ENCODE results near the gene NPAT. TPM values are rescaled to one million over a fixed set of nuclear protein-coding genes. Genes with fewer than 3 reads are reported as not detected.
"Not testable (repeated sequence)": the region's sequence is repeated elsewhere in the genome, so short reads cannot be mapped to it uniquely, and the experiment has no call there.

The NPAT gene
- total RNA-seq, 1 donor from 2014 or later, result 28.2 TPM

DNA sequence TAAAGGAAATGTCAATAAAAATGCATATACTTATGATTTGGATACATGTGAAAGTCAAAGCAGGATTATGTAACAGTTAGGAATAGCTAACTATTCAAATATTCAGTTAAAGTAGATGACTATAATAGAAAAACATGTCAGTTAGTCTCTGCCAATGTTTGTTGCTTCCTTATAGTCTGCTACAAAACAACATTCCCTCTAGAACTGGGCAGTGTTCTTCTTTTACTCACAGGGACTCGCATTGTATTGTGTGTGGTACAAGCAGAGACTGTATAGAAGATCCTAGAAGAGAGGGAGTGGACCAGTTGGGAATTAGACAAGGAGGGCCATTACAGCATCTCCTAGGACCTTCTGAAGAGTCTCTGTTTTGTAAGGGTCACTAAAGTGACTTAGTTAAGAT is 90.4 kb downstream of the NPAT start:
- peaks cover 11% of the 10 kb centered on the region for H3K4me1 Mint-ChIP-seq (ENCODE audit: low read depth)
- H3K27ac Mint-ChIP-seq, result no peak overlapping the region
- no peaks in the 10 kb centered on the region for H3K9me3 Mint-ChIP-seq
- H3K27me3 Mint-ChIP-seq (ENCODE audit: insufficient read depth), result no peaks in the 10 kb centered on the region
- peaks cover 31% of the 10 kb centered on the region for H3K36me3 Mint-ChIP-seq (ENCODE audit: low read depth)
- DNase-seq (ENCODE audit: low spot score), result no peak
- no peak overlapping the region for H3K4me3 Mint-ChIP-seq
- intact Hi-C loops (cut with micrococcal nuclease), result no loop called here

DNA sequence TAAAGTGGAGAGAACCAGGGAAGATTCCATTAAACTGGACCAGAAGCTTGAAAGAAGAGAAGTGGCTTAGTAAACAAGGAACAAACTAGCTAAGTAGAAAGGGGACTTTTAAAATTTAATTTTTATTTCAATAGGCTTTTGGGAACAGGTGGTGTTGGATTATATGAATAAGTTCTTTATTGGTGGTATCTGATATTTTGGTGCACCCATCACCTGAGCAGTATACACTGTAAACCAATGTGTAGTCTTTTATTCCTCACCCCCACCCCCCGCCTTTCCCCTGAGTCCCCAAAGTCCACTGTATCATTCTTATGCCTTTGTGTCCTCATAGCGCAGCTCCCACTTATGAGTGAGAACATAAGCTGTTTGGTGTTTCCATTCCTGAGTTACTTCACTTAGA is 93.7 kb downstream of the NPAT start:
- Mint-ChIP-seq H3K27me3 (ENCODE audit: insufficient read depth) (no peaks in the 10 kb centered on the region), H3K36me3 (ENCODE audit: low read depth) (peaks cover 28% of the 10 kb centered on the region), H3K9me3 (no peaks in the 10 kb centered on the region), H3K27ac (no peak overlapping the region), H3K4me1 (ENCODE audit: low read depth) (peaks cover 18% of the 10 kb centered on the region), H3K4me3 (no peak overlapping the region)
- DNase-seq (ENCODE audit: low spot score), result no peak
- intact Hi-C loops (cut with micrococcal nuclease), result loop anchor here (10.0 kb wide), 1 partner anchor 564 kb away; the partner anchor contains the start of gene ALKBH8

DNA sequence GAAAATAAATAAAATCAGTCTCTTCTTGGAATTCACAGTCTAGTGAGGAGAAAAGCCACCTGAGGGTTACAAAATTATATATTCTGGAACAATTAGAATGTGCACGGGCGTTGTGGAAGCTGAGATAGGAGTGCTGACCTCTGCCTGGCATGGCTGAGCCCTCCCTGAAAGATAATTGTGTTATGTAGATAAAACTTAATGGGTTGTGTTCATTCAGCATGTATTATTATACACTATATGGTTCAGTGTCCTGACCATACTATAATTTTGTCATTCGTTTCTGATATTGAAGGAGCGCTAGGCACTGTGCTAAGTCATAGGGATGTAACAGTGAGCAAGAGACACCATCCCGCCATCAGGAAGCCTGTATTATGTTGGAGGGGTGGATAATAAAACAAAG is 97.3 kb downstream of the NPAT start:
- Mint-ChIP-seq H3K27ac (peak overlapping the region; percentile 1), H3K4me3 (no peak overlapping the region), H3K4me1 (ENCODE audit: low read depth) (peaks cover 36% of the 10 kb centered on the region), H3K9me3 (no peaks in the 10 kb centered on the region), H3K36me3 (ENCODE audit: low read depth) (peaks cover 27% of the 10 kb centered on the region), H3K27me3 (ENCODE audit: insufficient read depth) (no peaks in the 10 kb centered on the region)
- intact Hi-C loops (cut with micrococcal nuclease), result loop anchor here (10.0 kb wide), 1 partner anchor 560 kb away; the partner anchor contains the start of gene ALKBH8
- DNase-seq (ENCODE audit: low spot score), result no peak

DNA sequence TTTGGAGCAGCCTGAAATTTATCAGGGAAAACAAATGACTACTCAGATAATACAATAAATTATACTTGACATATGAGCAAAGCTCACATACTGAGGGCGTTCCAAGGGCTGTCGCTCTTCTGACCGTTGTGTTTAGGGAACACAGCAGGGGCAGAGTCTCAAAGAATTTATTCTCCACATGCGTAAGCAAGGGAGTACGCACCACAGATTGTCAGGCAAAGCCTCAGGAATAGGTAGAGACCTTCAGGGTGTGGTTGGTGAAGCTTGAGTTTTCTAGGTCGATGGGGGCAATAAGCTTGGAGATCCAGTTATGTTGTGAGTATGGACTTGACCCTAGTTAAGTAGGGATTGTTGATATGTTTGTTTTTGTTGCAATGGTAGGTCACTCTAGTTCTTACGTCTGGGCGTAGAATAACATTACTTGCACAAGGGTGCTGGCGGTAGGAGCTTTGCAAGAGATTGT is 100.2 kb downstream of the NPAT start:
- Mint-ChIP-seq H3K36me3 (ENCODE audit: low read depth) (peaks cover 14% of the 10 kb centered on the region), H3K4me1 (ENCODE audit: low read depth) (peaks cover 36% of the 10 kb centered on the region)

DNA sequence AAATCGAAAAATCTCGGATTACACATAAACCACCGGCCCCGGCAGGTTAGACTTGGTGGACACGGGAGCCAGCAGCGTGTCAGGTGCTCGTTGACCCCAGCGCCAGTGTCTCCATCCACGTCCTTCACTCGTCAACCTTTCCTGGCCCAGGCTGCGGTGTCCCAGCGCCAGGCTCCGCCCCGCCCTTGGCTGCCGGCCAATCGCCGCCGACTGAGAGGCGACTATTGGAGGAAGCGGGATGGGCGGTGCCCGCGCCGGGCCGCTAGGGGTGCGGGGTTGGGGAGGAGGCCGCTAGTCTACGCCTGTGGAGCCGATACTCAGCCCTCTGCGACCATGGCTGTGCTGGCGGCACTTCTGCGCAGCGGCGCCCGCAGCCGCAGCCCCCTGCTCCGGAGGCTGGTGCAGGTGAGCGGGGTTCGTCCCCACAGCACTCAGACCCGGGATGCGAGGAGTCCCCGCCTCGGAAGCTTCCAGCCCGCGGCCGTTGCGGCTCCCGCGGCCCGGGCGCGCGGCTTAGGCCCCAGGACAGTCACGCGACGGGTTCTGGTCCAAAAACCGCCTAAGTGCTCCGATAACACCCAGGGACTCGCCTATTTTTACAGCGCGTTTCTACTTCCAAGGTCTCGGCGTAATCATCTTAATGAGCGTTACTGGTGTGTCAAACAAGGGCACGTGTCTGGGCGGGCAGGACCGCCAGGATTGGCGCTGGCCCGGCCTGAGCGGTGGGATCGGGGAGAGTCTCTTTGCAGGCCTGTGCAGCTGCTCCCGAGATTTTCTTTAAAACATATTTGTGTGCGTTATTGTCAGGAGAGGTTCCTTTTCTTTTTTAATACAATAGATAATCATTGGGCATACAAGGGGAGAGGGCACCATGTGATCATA is 100.9 kb downstream of the NPAT start, which contains the start of gene ACAT1:
ACAT1 (plus strand) TSS at position 294 of the 882 bp plus-strand sequence; CDS start at position 334, 40 bp downstream.
- peaks cover 14% of the 10 kb centered on the region for H3K36me3 Mint-ChIP-seq (ENCODE audit: low read depth)
- peak within 1 kb of the TSS; percentile 82 for H3K27ac Mint-ChIP-seq
- intact Hi-C loops (cut with micrococcal nuclease), result loop anchor here (1.0 to 10.0 kb wide), 11 partner anchors 15 to 557 kb away; partner anchors contain the start of genes ALKBH8, C11orf65, CUL5 and EXPH5
- H3K4me1 Mint-ChIP-seq (ENCODE audit: low read depth), result peaks cover 36% of the 10 kb centered on the region
- DNase-seq (ENCODE audit: low spot score), result peak; percentile 95
- H3K27me3 Mint-ChIP-seq (ENCODE audit: insufficient read depth), result no peaks in the 10 kb centered on the region
- no peaks in the 10 kb centered on the region for H3K9me3 Mint-ChIP-seq
- H3K4me3 Mint-ChIP-seq, result peak within 1 kb of the TSS; percentile 97

More for the DNA sequence above, 100.2 kb downstream of the NPAT start:
- no peak for DNase-seq (ENCODE audit: low spot score)
- peak overlapping the region; percentile 0 for H3K27ac Mint-ChIP-seq
- H3K27me3 Mint-ChIP-seq (ENCODE audit: insufficient read depth), result no peaks in the 10 kb centered on the region
- H3K9me3 Mint-ChIP-seq, result no peaks in the 10 kb centered on the region
- H3K4me3 Mint-ChIP-seq, result peak overlapping the region; percentile 97
- intact Hi-C loops (cut with micrococcal nuclease), result loop anchor here (2.0 to 10.0 kb wide), 5 partner anchors 265 to 557 kb away; partner anchors contain the start of genes ALKBH8, C11orf65, EXPH5 and SLC35F2

DNA sequence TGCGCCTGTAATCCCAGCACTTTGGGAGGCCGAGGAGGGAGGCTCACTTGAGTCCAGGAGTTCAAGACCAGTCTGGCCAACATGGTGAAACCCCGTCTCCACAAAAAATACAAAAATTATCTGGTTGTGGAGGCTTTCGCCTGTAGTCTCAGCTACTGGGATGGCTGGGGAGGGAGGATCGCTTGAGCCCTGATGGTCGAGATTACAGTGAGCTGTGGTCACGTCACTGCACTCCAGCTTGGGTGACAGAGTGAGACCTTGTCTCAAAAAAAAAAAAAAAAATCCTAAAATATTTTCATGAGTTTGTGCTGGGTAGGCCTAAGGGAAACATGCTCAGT is 101.5 kb downstream of the NPAT start:
- H3K36me3 Mint-ChIP-seq (ENCODE audit: low read depth); H3K9me3 Mint-ChIP-seq; H3K27me3 Mint-ChIP-seq (ENCODE audit: insufficient read depth); DNase-seq (ENCODE audit: low spot score): not testable (repeated sequence)
- intact Hi-C loops (cut with micrococcal nuclease), result loop anchor here (1.0 to 10.0 kb wide), 10 partner anchors 15 to 556 kb away; partner anchors contain the start of genes ALKBH8, C11orf65, CUL5 and NPAT
- H3K4me1 Mint-ChIP-seq (ENCODE audit: low read depth), result peaks cover 36% of the 10 kb centered on the region
- peak overlapping the region; percentile 97 for H3K4me3 Mint-ChIP-seq
- H3K27ac Mint-ChIP-seq, result peak overlapping the region; percentile 57

DNA sequence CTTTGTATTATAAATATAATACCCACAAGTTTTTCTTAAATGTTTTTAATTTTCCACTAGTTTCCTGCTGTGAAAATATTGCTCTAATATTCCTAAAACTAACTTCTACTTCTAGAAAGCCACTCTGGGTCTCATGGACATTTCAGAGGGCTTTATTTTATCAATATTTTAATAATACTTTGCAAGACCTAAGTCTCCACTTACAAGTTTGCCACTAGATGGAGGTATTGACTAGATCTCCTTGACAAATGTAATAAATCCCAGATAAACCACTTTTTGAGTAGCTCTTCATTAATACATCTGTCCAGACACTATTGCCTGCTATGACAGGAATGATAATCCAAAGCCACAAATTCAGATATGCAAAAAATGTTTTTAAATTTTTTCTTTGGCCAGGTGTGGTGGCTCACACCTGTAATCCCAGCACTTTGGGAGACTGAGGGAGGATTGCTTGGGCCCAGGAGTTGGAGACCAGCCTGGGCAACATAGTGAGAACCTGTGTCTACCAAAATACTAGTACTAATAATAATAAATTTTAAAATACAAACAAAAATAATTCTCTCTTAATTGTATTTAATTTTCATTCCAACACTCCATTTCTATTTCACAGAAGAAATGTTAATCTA is 104.6 kb downstream of the NPAT start:
- H3K9me3 Mint-ChIP-seq, result no peaks in the 10 kb centered on the region
- intact Hi-C loops (cut with micrococcal nuclease), result loop anchor here (1.0 kb wide), 1 partner anchor 530 kb away; no protein-coding TSS in a partner anchor
- H3K27ac Mint-ChIP-seq, result no peak overlapping the region
- H3K4me1 Mint-ChIP-seq (ENCODE audit: low read depth), result peaks cover 11% of the 10 kb centered on the region
- DNase-seq (ENCODE audit: low spot score), result no peak
- peaks cover 2% of the 10 kb centered on the region for H3K36me3 Mint-ChIP-seq (ENCODE audit: low read depth)
- no peaks in the 10 kb centered on the region for H3K27me3 Mint-ChIP-seq (ENCODE audit: insufficient read depth)
- no peak overlapping the region for H3K4me3 Mint-ChIP-seq

DNA sequence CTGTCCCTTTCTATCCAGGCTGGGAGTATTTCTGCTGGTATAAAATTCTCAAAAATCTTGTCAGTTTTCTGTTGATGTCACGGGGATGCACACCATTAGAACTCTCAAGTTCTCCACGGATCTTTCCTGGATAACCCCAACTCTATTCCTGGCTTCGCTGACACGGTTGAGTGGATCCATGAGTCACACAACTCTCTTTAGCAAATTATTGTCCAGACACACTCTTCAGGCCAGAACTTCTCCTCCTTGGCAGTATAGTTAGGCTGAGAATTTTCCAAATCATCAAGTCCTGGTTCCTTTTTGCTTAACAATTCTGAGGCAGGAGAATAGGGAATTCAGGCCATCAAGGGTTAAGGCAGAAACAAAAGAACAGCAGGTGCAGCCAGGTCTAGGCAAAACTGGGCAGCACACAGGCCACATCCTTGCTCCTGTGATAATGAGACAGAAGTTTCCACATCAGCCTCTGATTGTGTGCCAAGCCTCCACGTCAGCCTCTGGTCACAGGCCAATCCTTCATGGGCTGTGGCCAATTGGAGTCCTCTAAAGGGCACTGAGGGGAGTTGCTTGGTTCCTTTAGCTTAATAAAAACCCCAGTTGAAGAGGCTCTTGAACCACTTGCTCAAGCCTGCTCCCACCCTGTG is 106.8 kb downstream of the NPAT start:
- intact Hi-C loops (cut with micrococcal nuclease), result no loop called here
- no peak overlapping the region for H3K27ac Mint-ChIP-seq
- DNase-seq (ENCODE audit: low spot score), result no peak

DNA sequence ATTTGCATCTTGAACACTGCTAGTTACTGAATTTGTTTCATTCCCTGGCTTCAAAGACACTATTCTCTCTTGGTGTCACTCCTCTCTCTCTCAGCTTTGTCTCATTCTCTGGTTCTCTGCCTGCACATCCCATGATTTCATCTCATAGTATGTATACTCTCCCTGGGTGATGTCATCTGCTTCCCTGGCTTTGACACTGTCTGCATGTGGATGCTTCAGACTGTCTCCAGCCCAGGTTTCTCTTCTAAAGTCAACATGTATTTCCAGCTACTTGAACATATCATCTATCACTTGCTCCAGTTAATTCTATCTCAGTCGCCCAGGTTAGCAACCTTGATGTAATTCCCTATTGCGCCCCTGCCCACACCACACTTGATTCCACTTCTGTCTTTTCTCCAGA is 110.4 kb downstream of the NPAT start:
- H3K4me1 Mint-ChIP-seq (ENCODE audit: low read depth), result no peaks in the 10 kb centered on the region
- H3K36me3 Mint-ChIP-seq (ENCODE audit: low read depth), result peaks cover 3% of the 10 kb centered on the region
- no peak overlapping the region for H3K4me3 Mint-ChIP-seq
- no peak overlapping the region for H3K27ac Mint-ChIP-seq
- intact Hi-C loops (cut with micrococcal nuclease), result no loop called here
- H3K27me3 Mint-ChIP-seq (ENCODE audit: insufficient read depth), result no peaks in the 10 kb centered on the region
- H3K9me3 Mint-ChIP-seq, result no peaks in the 10 kb centered on the region
- no peak for DNase-seq (ENCODE audit: low spot score)

More for the DNA sequence above, 106.8 kb downstream of the NPAT start:
- Mint-ChIP-seq H3K4me1 (ENCODE audit: low read depth) (no peaks in the 10 kb centered on the region), H3K9me3 (no peaks in the 10 kb centered on the region), H3K36me3 (ENCODE audit: low read depth) (peaks cover 3% of the 10 kb centered on the region), H3K4me3 (no peak overlapping the region), H3K27me3 (ENCODE audit: insufficient read depth) (no peaks in the 10 kb centered on the region)

DNA sequence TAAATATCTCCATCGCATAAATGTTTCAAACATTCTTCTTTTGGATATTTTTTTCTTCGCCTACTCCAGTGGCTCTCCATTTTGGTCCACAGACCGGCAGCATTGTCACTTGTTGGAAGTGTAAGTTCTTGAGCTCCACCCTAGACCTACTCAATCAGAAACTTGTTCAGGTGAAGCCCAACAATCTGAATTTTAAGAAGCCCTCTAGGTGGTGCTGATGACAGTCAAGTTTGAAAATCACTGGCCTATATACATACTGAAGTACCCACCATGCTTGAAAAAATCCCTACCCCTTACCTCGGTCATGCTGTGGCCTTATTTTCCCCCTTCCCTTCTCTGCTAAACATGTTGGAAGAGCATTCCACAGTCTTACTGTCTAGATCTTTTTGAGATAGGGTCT is 111.3 kb downstream of the NPAT start:
- no peak overlapping the region for H3K4me3 Mint-ChIP-seq
- no peak for DNase-seq (ENCODE audit: low spot score)
- intact Hi-C loops (cut with micrococcal nuclease), result no loop called here
- no peaks in the 10 kb centered on the region for H3K27me3 Mint-ChIP-seq (ENCODE audit: insufficient read depth)
- H3K27ac Mint-ChIP-seq, result no peak overlapping the region
- H3K36me3 Mint-ChIP-seq (ENCODE audit: low read depth), result peaks cover 3% of the 10 kb centered on the region
- no peaks in the 10 kb centered on the region for H3K4me1 Mint-ChIP-seq (ENCODE audit: low read depth)
- no peaks in the 10 kb centered on the region for H3K9me3 Mint-ChIP-seq

Measured in activated T-helper 1 cell treated with anti-CD3 and anti-CD28 coated beads, Interleukin-12 subunit alpha, Interleukin-12 subunit beta, Interleukin-2, Interleukin-4 antibody, amounts not matched to agents 30 ng/mL and 10 ng/mL and 1 ng/mL, durations not matched to agents 14 hours and 24 hours and 36 hours (primary cell).